Measurements from ENCODE around the gene HIRIP3.
A peak's percentile ranks its signal among the peaks of the same experiment; 100 is the strongest.

The HIRIP3 gene

DNA sequence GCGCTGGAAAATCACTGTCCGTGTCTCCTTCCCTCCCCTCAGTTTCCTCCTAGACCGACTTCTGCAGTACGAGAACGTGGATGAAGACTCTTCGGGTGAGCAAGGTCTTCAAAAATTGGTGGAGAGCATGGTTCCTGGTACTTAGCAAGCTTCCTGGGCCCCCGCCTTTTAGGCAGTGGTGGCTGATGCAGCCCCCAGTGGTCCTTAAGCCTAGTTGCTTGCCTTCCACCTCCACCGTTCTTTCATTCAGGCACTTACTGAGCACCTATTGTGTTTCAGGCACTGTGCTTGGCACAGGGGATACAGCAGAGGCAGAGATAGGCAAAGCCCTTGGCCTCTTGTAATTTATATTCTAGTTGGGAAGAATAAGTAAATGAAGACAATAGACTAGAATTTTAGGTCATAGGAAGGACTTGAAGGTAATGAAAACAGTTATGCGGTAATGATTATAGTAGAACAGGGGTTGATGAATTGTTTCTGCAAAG, 1.4 kb upstream of the HIRIP3 start:
- Histone ChIP-seq H3K27me3 (ENCODE audit: control insufficient read depth, insufficient read depth, low read length) (no peaks in the 10 kb centered on the region), H3K36me3 (ENCODE audit: control insufficient read depth, insufficient read depth, low read length) (peaks cover 5% of the 10 kb centered on the region), H3K4me3 (ENCODE audit: low read length) (peak overlapping the region; percentile 73), H3K27ac (ENCODE audit: low read length) (no peak overlapping the region), H3K4me1 (ENCODE audit: control insufficient read depth, insufficient read depth, low read length) (no peaks in the 10 kb centered on the region; the same call in none of the 2 replicates), H3K9me3 (ENCODE audit: control insufficient read depth, insufficient read depth, low read length) (no peaks in the 10 kb centered on the region)
- DNase-seq (ENCODE audit: low read depth, low spot score): no peak
- WGBS (ENCODE audit: insufficient coverage, insufficient read length): 100% methylated on average over 1 of the region's 9 CpGs

DNA sequence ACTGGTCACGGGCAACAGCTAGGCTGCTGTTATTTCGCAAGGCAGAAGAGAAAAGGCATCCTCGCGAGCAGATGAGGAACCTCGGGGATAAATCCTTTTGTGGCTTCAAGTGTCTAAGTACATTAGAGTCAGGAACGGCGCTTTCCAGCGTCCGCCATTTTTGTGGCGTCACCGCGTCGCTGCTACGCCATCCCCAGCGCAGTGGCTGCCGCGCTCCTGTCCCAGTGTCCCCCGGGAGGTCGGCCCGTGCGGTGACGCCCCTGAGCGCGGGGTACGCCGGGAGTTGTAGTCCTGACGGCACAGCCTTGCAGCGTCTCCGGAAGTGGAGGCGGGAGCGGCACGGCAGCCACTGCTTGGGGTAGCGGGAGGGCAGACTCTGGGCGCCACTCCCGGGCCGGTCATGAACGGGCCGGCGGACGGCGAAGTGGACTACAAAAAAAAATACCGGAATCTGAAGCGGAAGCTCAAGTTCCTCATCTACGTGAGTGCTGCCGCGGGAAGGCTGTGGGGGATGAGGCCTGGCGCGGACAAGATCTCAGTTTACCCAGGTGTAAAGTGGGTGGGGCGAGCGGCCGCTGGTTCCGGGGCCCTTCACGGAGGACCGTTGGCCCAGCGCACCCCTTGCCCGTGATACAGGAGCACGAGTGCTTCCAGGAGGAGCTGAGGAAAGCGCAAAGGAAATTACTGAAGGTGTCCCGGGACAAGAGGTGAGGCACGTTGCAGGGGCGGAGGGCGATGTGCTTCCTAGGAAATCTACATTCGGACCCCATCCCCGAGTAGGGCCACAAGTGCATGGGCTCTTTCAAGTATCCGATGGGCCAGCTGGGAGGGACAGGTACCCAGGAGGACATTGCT, 721 bp upstream of the HIRIP3 start, which contains the start of gene INO80E:
INO80E (plus strand) TSS at position 331 of the 855 bp plus-strand sequence; CDS start at position 401, 70 bp downstream.
- Histone ChIP-seq H3K27me3 (ENCODE audit: control insufficient read depth, insufficient read depth, low read length) (no peaks in the 10 kb centered on the region), H3K4me3 (ENCODE audit: low read length) (peak within 1 kb of the TSS; percentile 73), H3K4me1 (ENCODE audit: control insufficient read depth, insufficient read depth, low read length) (no peaks in the 10 kb centered on the region; the same call in none of the 2 replicates), H3K36me3 (ENCODE audit: control insufficient read depth, insufficient read depth, low read length) (peaks cover 4% of the 10 kb centered on the region), H3K9me3 (ENCODE audit: control insufficient read depth, insufficient read depth, low read length) (no peaks in the 10 kb centered on the region), H3K27ac (ENCODE audit: low read length) (no peak within 1 kb of the TSS)
- peak; percentile 96 for DNase-seq (ENCODE audit: low read depth, low spot score)
- no CpG with 5 or more reads among the region's 65 CpGs for WGBS (ENCODE audit: insufficient coverage, insufficient read length)

DNA sequence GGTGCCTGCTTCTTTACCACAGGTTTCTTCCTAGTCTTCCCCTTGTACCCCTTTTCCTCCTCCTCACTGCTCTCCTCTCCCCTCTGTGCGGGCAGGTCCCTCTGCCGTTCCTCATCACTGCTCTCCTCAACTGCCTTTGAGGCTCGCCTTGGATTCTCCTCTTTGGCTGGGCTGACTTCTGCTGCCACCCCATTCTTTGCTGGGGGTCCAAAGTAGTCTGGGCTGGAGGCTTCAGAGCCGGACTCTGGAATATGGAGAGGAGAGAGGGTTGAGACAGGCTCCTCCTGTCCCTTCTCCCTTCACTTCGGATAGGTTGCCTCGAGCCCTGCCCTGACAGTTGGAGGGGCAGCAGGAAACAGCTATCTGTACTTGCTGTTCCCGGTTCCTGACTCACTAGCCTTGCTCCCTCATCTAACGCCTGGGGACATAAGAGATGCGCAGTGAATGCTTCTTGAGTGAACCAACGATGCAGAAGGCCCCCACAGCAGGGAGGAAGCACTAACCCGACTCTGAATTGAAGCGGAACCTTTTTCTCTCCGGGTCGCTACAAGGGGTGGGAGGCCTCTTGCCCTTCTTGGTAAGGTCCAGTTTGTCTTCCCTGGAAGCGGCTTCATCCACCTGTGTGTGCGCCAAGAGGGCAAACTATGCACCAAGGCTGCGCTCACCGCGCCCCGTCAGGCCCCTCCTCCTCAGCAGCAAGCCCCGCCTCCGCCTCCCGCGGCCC, 655 bp downstream of the HIRIP3 start:
- Histone ChIP-seq H3K27me3 (ENCODE audit: control insufficient read depth, insufficient read depth, low read length) (no peaks in the 10 kb centered on the region), H3K36me3 (ENCODE audit: control insufficient read depth, insufficient read depth, low read length) (peaks cover 5% of the 10 kb centered on the region), H3K9me3 (ENCODE audit: control insufficient read depth, insufficient read depth, low read length) (no peaks in the 10 kb centered on the region), H3K27ac (ENCODE audit: low read length) (no peak overlapping the region), H3K4me3 (ENCODE audit: low read length) (peak overlapping the region; percentile 73; the same call in 1 of the 2 replicates), H3K4me1 (ENCODE audit: control insufficient read depth, insufficient read depth, low read length) (no peaks in the 10 kb centered on the region; the same call in none of the 2 replicates)
- DNase-seq (ENCODE audit: low read depth, low spot score): no peak
- no CpG with 5 or more reads among the region's 24 CpGs for WGBS (ENCODE audit: insufficient coverage, insufficient read length)

DNA sequence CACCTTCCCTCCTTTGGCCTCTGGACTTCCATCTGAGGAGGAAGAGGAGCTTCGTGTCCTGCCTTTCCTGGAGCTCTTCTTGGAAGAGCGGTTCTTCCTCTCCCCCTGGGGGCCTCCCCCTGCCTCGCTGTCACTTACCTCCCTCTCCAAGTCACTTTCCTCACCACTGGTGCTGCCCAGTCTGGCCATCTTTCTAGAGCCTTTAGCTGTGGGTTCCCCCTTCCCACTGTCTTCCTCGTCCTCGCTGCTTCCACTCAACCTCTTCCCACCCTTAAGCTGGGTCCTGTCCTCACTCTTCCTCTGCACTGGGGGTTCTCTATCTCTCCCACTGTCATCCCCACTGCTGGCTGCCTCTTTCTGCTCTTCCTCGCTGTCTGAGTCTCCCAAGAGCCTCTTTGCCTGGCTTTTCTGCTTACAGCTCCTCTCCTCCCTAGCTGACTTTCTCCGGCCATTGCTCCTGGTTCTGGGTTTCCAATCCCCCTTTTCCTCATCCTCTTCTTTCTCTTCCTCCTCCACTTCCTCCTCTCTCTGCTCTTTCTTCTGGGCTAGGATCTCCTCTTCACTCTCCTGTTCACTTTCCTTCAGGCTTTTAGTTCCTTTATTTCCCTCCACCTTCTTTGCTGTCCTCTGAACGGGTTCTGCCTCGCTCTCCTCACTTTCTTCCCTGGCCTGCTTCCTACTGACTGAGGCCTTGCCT, 1.4 kb downstream of the HIRIP3 start:
- Histone ChIP-seq H3K27ac (ENCODE audit: low read length) (no peak overlapping the region), H3K36me3 (ENCODE audit: control insufficient read depth, insufficient read depth, low read length) (peaks cover 5% of the 10 kb centered on the region), H3K27me3 (ENCODE audit: control insufficient read depth, insufficient read depth, low read length) (no peaks in the 10 kb centered on the region), H3K4me1 (ENCODE audit: control insufficient read depth, insufficient read depth, low read length) (no peaks in the 10 kb centered on the region; the same call in none of the 2 replicates), H3K4me3 (ENCODE audit: low read length) (no peak overlapping the region), H3K9me3 (ENCODE audit: control insufficient read depth, insufficient read depth, low read length) (no peaks in the 10 kb centered on the region)
- no peak for DNase-seq (ENCODE audit: low read depth, low spot score)
- WGBS (ENCODE audit: insufficient coverage, insufficient read length): no CpG with 5 or more reads among the region's 9 CpGs

DNA sequence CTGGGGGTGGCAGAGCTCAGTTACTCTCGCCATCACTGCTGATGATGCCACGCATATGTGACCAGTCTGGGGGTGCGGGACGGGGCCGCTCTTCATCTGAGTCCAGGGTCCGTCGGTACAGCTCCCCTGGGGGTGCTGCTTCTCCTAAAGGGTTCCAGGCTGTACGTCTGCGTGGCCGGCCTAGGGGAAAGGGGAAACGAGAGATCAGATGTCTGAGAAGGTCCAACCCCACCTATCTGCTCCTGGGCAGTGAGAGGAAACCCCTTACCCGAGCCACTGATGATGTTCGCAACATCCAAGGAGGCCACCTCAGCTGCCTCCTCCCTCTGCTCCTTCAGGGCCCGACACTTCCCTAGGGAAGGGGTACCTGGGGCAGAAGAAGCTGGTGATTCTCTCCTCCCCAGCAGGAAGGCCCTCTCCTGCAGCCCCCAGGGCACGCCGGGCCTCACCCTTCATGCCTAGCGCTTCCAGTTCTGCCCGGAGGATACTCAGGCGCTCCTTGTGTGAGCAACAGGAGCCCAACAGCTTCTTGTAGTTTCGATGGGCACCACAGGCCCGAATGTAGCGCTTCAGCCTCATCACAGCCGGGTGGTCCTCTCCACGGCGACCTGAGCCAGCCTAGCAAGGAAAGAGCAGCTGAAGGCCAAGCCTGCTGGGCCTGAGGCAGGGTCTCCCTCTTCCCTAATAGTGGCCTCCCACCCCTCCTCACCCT, 2.1 kb downstream of the HIRIP3 start:
- no peaks in the 10 kb centered on the region for H3K27me3 ChIP-seq (ENCODE audit: control insufficient read depth, insufficient read depth, low read length)
- WGBS (ENCODE audit: insufficient coverage, insufficient read length): no CpG with 5 or more reads among the region's 25 CpGs
- DNase-seq (ENCODE audit: low read depth, low spot score): no peak
- H3K4me1 ChIP-seq (ENCODE audit: control insufficient read depth, insufficient read depth, low read length): no peaks in the 10 kb centered on the region; the same call in none of the 2 replicates
- no peaks in the 10 kb centered on the region for H3K9me3 ChIP-seq (ENCODE audit: control insufficient read depth, insufficient read depth, low read length)
- H3K36me3 ChIP-seq (ENCODE audit: control insufficient read depth, insufficient read depth, low read length): peaks cover 5% of the 10 kb centered on the region
- no peak overlapping the region for H3K4me3 ChIP-seq (ENCODE audit: low read length)
- H3K27ac ChIP-seq (ENCODE audit: low read length): no peak overlapping the region

DNA sequence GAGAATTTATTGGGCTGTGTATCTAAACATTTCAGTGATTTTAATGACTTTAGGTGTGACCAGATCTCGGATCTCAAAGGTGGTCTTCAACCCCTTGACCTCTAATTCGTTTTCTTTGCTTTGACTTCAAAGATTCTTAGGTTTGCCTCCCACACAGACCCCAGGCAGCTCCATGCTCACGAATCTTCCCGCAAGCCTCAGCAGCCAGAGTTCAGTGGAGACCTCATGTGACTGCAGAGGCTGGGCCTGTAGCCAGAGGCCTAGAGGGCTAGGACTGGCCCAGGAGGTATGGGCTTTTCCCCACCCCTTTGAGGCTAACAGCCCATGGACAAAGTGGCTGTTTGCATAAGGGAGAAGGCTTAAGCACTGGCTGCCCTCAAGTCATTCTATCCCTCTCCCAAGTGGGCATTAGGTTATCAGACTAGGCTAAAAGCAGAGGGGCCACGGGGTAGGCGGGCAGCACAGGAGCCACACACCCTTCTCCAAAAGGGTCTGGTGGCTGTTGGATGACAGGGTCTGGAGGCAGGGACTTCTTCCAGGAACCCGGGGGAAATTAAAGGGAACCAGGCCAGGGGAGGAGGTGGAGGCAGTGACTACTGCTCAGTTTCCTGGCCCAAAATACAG, 3.0 kb downstream of the HIRIP3 start:
- Histone ChIP-seq H3K36me3 (ENCODE audit: control insufficient read depth, insufficient read depth, low read length) (peaks cover 8% of the 10 kb centered on the region), H3K4me3 (ENCODE audit: low read length) (no peak overlapping the region), H3K4me1 (ENCODE audit: control insufficient read depth, insufficient read depth, low read length) (no peaks in the 10 kb centered on the region; the same call in none of the 2 replicates), H3K27me3 (ENCODE audit: control insufficient read depth, insufficient read depth, low read length) (no peaks in the 10 kb centered on the region), H3K27ac (ENCODE audit: low read length) (no peak overlapping the region), H3K9me3 (ENCODE audit: control insufficient read depth, insufficient read depth, low read length) (no peaks in the 10 kb centered on the region)
- WGBS (ENCODE audit: insufficient coverage, insufficient read length): no CpG with 5 or more reads among the region's 7 CpGs
- no peak for DNase-seq (ENCODE audit: low read depth, low spot score)

DNA sequence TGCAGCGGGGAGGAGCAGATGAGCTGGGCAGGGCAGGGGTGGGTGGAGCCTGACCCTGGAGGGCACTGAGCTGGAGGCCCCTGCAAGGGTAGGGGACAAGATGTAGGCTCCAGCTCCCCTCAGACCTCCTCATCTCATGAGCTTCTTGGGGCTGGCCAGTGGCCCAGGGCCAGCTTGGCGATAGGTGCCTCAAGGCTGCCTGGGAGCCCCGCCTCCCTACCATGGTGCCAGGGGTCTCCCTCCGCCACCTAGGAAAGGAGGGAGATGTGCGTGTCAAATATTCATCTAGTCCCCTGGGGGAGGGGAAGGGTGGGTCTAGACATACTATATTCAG, 3.9 kb downstream of the HIRIP3 start:
- no peak overlapping the region for H3K27ac ChIP-seq (ENCODE audit: low read length)
- H3K36me3 ChIP-seq (ENCODE audit: control insufficient read depth, insufficient read depth, low read length): peaks cover 8% of the 10 kb centered on the region
- no CpG with 5 or more reads among the region's 5 CpGs for WGBS (ENCODE audit: insufficient coverage, insufficient read length)
- no peaks in the 10 kb centered on the region for H3K9me3 ChIP-seq (ENCODE audit: control insufficient read depth, insufficient read depth, low read length)
- no peaks in the 10 kb centered on the region for H3K27me3 ChIP-seq (ENCODE audit: control insufficient read depth, insufficient read depth, low read length)
- no peak for DNase-seq (ENCODE audit: low read depth, low spot score)
- H3K4me1 ChIP-seq (ENCODE audit: control insufficient read depth, insufficient read depth, low read length): no peaks in the 10 kb centered on the region; the same call in none of the 2 replicates
- H3K4me3 ChIP-seq (ENCODE audit: low read length): no peak overlapping the region

DNA sequence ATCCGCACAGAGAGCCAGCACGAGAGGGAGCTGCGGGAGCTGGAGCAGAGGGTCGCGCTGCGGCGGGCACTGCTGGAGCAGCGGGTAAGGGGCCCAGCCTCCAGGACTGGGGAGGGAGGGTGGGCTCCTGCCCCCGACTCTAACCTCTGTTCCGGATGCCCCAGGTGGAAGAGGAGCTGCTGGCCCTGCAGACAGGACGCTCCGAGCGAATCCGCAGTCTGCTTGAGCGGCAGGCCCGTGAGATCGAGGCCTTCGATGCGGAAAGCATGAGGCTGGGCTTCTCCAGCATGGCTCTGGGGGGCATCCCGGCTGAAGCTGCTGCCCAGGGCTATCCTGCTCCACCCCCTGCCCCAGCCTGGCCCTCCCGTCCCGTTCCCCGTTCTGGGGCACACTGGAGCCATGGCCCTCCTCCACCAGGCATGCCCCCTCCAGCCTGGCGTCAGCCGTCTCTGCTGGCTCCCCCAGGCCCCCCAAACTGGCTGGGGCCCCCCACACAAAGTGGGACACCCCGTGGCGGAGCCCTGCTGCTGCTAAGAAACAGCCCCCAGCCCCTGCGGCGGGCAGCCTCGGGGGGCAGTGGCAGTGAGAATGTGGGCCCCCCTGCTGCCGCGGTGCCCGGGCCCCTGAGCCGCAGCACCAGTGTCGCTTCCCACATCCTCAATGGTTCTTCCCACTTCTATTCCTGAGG, 4.4 kb downstream of the HIRIP3 start:
- Histone ChIP-seq H3K36me3 (ENCODE audit: control insufficient read depth, insufficient read depth, low read length) (peaks cover 12% of the 10 kb centered on the region), H3K4me3 (ENCODE audit: low read length) (no peak overlapping the region), H3K9me3 (ENCODE audit: control insufficient read depth, insufficient read depth, low read length) (no peaks in the 10 kb centered on the region), H3K4me1 (ENCODE audit: control insufficient read depth, insufficient read depth, low read length) (no peaks in the 10 kb centered on the region; the same call in none of the 2 replicates), H3K27ac (ENCODE audit: low read length) (no peak overlapping the region), H3K27me3 (ENCODE audit: control insufficient read depth, insufficient read depth, low read length) (no peaks in the 10 kb centered on the region)
- DNase-seq (ENCODE audit: low read depth, low spot score): no peak
- no CpG with 5 or more reads among the region's 35 CpGs for WGBS (ENCODE audit: insufficient coverage, insufficient read length)

DNA sequence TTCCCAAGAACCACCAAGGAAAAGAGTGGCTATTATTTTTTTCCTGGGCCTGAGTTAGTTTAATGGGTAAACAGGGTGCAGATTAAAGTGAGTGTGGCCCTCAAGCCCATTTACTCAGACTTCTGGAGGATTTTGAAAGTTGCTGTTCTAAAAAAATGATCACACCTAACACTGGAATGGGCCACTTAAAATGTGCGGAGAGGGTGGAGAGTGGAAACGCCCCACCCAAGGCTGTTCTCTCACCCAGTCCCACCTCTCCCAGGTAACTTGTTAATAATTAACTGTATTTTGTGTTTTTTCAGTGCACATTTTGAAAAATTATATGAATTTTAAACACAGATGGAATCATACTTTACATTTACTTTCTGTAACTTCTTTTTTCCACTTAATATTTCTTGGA, 5.4 kb downstream of the HIRIP3 start:
- Histone ChIP-seq H3K9me3 (ENCODE audit: control insufficient read depth, insufficient read depth, low read length) (no peaks in the 10 kb centered on the region), H3K4me3 (ENCODE audit: low read length) (no peak overlapping the region), H3K27ac (ENCODE audit: low read length) (no peak overlapping the region), H3K36me3 (ENCODE audit: control insufficient read depth, insufficient read depth, low read length) (peaks cover 21% of the 10 kb centered on the region), H3K27me3 (ENCODE audit: control insufficient read depth, insufficient read depth, low read length) (no peaks in the 10 kb centered on the region), H3K4me1 (ENCODE audit: control insufficient read depth, insufficient read depth, low read length) (no peaks in the 10 kb centered on the region; the same call in none of the 2 replicates)
- DNase-seq (ENCODE audit: low read depth, low spot score): no peak
- WGBS (ENCODE audit: insufficient coverage, insufficient read length): no CpG with 5 or more reads among the region's 2 CpGs
